CD1c-positive myeloid dendritic cell (primary cell): ENCODE results near the gene TUSC2.
"Not testable (repeated sequence)": the region's sequence is repeated elsewhere in the genome, so short reads cannot be mapped to it uniquely, and the experiment has no call there.

Experiments
- DNase-seq: peaks from one replicate; pipeline ENCODE4 v3.0.0-alpha.2; 2016; ENCODE audit errors: extremely low spot score

Gene TUSC2

DNA sequence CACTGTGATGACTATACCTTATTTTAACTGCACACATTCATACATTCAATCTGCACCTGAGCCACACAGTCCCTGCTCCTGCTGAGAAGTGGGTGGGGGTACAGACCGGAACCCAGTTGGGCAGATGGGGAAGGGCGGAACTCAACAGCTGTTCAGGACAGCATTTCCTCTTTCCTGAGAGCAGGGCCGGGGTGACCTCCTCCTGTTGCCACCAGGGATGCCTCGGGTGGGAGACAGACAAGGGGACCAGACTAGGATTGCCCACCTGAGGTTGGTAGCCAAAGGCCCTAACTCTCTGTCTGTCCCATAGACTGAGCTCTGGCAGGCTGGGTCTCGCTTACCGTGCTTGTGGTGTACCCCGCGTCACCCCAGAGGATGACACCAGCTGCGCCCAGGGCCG, 9.4 kb downstream of the TUSC2 start:
- peak; percentile 51 for DNase-seq

DNA sequence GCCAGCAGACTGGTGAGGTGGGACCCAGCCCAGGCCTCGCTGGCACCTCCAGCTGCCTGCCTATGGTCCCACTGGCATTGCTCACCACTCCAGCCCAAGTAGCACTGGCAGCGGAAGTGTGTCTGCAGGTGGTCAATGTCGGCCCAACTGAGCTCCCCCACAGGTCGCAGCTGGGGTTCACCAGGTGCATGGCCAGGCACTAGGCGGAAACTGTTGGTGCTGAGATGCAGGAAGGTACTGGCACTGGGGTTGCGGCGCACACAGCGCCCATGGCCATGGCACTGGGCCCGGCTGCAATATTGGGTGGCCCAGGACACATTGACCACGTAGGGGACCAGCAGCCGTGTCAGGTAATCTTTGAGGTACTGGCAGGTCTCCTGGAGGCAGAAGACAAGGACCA, 9.9 kb downstream of the TUSC2 start:
- no peak for DNase-seq

DNA sequence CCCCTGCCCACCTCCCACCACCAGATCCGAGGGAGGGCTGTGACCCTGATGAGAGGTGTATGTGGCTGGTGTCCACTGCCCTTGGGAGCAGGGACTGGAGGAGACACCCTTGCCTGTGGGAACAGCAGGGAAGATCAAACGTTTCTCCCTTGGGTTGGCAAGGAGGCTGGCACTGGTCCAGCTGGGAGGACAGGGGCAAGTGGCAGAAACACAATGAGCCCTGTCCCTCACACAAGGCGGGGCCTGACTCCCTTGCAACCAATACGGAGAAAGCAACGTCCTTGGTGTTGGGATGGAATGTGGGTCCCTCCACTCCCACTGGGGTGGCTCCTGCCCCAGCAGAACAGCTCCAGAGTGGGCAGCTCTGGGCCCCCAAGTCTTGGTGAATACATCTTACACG, 10.7 kb downstream of the TUSC2 start:
- no peak for DNase-seq

DNA sequence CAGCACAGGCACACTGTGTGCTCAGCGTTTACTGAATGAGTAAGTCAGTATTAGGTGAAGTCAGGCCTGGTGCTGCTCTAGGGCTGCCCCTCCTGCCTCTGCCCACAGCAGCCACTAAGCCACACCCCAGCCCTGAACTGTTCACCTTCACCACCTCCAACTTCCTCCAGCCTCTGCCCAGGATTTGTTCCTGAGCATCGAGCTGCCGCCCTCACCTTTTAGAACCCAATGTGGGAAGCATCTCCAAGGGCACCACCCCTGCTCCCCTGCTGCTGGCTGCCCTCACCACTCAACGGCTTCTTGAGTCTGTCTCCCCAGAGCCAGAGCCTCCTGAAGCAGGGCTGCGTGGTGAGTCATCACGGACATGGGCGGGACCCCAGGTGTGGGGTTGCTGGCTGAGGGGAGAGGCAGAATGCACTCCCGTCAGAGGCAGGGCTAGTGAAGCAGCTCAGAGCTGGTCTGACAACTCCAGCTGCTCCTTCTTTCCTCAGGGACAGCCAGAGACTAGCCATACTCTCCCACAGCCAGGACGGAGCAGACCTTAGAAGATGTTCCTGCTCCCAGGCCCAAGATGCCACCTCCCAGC, 11.3 kb downstream of the TUSC2 start:
- no peak for DNase-seq

DNA sequence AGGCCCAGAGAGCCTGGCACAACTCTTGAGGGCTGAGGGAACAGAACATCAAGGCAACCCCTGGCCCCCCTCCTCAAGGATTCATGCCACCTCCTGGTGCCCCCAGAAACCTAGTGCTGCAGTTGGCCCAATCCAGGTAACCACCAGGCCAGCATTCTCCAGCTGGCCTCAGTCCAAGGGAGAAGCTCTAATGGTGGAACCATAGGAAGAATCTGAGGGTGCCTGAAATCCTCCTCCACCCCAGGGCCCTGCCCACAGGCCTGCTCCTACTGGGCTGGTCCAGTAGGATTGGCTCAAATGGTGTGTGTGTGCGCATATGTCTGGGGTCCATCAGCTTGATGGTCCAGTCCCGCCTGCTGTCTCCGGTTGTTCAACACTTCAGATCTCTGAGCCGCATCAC, 13.2 kb downstream of the TUSC2 start:
- no peak for DNase-seq

DNA sequence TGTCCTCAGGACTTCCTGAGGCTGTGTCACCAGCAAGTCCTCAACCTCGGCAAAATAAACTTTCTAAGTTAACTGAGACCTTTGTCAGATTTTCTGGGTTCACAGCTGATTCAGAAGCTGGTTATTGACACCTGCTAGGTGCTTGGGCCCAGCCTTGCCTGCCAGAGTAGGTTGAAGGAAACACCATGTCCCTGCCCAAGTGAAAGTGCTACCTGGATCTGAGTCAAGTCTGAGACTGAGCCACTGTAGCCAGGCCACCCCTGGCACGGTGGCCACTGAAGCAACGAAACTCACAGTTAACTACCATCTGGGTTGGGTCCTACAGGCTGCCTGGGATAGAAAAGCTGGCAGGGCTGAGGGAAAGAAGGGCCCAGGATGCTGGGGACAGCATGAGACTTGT, 13.7 kb downstream of the TUSC2 start:
- no peak for DNase-seq

DNA sequence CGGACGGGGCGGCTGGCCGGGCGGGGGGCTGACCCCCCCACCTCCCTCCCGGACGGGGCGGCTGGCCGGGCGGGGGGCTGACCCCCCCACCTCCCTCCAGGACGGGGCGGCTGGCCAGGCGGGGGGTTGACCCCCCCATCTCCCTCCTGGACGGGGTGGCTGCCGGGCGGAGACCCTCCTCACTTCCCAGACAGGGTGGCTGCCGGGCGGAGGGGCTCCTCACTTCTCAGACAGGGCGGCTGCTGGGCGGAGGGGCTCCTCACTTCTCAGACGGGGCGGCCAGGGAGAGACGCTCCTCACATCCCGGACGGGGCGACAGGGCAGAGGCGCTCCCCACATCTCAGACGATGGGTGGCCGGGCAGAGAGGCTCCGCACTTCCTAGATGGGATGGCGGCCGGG, 16.0 kb downstream of the TUSC2 start:
- not testable (repeated sequence) for DNase-seq

DNA sequence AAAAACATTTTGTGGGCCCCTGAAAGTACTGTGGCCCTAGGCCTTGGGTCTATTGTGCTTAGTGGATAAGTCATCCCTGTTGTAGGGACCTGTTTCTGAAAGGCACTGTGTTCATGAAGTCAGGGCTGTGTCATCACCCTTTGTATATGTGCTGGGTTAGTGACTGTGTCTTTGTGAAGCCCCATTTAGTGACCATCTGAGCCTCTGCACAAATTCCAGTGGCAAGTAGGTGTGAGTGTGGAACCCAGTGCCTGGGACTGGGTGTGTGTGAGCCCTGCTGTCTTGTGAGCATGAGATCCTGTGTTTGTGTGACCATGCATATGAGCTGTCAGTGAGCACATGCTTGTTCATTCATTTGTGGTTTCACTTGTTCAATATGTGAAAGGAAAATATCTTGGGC, 23.4 kb downstream of the TUSC2 start:
- DNase-seq: no peak

DNA sequence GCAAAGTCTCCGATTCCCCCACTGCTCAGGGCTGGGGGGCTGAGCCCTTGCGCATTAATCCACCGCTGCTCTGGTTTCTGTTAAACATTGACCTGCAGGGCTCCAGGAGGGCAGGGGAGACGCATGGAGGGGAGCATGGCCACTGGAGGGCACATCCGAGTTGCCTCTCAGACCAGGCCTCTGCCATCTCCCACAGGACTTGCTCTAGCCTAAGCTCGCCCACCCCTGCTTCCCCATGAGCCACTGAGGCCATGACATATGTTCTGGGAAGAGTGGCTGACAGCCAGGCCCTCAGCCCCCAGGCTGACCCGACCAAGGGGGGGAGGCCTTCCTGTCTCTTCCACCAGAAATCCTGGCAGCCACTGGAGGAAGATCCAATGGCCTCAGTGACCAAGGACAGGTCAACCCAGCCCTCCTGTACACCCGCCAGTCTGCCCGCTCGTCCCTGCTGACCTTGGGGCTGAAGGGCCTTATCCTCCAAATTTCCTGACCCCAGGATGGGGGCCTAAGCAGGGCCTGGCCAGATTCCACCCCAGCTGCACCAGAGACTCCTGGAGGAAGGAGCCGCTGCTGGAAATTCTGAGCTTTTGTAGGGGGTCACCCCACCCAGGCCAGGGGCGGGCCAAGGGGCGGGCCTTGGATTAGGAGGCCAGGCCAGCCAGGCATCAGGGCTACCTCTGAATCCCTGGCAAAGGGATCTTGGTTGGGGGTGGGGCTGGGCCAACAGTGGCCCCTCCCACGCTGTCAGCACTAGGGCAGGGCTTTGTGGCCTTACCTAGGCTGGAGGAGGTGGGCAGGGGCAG, 24.8 kb downstream of the TUSC2 start, which contains the start of gene HYAL1:
Gene HYAL1, minus strand, starts transcription at position 562 of the 803 bp plus-strand sequence. CDS start 618 bp downstream, outside the sequence.
- DNase-seq: no peak

DNA sequence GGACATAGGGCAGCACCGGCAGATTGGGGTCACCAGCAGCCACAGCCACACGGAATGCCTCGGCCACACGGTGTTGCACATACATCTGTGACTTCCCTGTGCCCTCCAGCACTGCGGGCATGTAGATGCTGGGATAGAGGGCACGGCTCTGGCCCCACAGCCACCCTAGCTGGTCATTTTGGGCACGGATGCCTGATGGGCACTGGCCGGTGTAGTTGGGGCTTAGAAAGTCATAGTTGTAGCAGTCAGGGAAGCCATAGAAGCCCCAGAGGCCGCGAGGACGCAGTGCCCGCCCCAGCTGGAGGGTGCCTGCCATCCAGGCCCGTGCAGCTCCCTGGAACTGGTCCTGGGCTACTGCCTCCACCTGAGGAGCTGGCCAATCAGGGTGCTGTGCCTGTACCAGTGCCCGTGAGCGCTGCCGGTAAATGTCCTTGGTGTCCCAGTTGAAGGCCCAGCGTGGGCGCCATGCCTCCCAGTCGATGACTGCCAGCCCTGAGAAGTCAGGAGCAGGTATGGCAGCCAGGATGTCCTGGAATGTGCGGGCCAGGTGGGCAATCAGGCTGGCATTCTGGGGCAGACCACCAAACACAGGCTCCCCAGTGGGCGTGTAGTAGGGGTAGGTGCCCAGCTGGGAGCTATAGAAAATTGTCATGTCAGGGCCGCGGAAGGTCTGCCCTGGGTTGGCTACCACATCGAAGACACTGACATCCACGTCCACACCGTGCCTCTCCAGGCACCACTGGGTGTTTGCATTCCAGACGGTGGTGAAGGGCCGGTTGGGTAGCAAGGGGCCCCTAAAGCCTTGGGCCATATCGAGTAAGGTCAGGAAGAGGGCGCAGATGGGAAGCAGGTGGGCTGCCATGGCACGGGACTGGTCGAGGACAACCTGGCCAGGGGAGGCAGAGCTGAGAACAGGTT, 25.7 kb downstream of the TUSC2 start:
- no peak for DNase-seq

DNA sequence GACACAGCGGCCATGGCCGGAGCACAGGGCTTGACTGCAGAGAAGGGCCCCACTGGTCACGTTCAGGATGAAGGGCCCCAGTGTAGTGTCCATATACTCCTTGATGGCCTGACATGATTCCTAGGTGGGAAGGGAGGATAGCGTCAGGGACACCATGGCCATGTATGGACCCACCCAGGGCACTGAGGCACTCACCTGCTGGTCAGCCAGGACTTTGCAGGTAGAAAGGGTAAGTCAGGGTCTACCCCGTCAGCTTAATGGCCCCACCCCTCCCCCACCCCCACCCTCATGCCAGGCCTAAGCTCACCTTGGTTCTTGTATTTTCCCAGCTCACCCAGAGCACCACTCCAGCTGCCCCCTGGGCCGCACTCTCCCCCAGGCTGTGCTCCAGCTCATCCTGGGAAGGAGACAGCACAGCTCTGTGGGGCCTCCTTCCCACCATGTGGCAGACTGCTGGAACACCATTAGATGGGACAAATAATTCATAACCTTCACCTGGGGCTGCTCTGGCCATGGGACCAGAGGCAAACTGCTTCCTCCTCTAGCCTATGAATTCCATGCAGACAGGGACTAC, 27.3 kb downstream of the TUSC2 start:
- DNase-seq: no peak

DNA sequence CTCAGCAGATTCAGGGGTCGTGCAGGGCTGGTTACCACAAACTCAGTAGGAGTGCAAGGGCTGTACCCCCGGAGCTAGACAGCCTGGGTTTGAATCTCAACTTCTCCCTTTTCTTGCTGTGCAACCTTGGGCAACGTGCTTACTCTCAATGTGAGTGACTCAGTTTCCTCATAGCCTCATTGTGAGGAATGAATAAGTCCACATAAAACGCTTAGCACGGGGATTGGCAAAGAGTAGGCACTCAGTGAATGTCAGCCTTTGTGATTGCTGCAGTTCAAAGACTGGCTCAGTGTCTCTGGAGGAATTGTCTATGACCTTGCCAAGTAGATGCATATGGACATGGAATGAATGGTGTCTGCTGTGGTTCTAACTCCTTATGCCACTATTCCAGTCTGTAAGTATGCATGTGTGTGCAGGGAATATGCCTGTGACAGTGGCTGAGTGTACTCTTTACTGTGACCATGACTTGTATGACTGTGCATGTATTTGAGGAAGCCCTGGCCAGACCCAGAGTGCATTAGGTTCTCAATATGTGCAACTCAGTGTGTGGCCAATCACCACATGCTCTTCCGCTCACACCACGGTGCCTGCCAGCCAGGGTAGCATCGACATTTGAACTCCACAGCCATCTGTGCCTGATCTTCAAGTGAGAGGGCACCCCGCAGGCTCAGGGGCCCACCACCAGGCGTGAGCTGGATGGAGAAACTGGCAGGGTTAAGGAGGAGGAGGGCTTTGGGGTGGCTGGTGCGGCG, 27.9 kb downstream of the TUSC2 start:
- peak; percentile 89 for DNase-seq

DNA sequence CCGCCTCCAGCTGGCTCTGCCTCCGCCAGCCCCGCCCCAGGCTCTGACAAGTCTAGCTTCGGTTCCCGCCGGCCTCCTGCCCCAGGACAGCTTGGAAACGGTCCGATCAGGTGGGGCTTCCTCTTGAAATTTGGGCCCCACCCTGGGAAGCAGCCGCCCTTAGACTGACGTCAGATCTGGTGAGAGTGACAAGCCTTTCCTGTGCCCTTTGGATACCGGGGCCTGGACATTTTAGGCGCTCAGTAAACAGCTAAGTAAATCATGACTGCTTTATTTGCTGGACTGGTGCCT, 28.4 kb downstream of the TUSC2 start:
- no peak for DNase-seq

DNA sequence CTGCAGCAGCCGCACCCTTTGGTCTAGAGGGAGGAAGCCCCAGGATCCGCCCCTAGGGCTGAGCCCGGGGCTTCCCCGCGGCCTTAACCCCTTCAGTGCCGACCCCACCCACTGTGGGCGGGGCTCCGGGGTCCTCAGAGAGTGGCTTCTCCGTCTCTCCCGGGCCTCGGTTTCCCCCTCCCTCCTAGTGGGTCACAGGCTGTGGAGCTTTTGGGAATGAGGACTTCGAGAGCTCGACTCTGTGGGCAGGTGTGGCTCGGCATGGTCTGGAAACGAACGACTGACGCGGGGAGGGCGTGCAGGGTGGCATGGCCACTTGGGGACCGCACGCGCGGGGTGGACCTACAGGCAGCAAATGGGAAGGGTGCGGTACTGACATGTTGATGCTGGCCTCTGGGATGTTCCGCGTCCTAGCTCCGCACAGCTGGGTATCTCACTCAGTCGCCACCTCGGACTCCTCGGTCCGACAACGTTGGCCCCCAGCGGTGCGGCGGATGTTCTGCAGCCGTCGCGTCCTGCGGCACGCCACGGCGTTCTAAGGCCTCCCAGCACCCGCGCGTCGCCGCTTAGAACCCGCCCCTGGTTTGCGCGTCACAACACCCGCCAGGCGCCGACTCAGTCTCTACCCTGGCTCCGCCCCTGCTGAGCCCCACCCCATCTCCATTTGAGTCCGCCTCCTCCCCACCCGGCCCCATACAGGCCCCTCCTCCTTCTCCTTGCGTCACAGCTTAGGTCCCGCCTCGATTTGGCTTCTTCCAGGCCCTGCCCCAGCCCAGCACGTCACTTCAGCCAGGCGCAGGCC, 29.0 kb downstream of the TUSC2 start, which contains the start of the genes HYAL3 and NAA80:
Gene HYAL3, minus strand, starts transcription at position 570 of the 802 bp plus-strand sequence. CDS start 3,803 bp downstream, outside the sequence.
Gene NAA80, minus strand, starts transcription at position 570 of the 802 bp plus-strand sequence. CDS start 1,942 bp downstream, outside the sequence.
- DNase-seq: peak; percentile 99

DNA sequence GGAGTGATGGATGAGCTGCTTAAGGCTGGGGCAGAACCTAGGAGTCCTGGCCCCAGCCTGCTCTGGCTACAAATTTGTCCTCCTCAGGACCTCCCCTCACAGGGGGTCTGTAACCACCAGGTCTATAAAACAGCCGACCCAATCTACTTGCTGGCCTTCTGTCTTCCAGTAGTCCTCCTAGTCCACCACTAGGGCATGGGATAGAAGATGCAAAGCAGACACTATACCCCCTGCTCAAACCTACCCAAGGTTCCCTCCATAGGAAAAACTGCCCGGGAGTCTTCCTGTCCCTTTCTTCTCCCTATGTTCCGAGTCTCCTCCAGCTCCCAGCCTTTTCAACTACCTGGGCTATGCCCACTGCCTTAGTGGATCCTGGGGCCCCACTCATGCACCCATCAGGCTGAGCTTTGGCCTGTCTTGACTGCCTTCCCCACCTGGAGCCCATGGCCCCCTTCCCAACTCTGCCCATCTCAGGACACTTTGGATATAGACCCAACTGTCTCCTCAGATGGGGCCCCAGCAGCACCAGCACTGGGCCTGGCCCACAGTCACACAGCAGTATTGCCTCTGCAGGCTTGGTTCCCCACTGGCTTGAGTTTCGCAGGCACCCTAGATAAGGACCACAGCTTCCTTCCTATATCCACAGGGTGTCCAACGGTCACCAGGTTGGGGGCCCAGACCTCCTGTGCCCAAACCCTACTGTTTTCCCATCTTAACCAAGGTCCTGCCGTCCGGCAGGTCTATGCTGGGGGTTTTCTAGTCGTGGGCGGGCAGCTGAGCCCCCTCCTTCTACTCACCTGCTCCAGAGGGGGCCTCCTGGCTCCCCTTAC, 29.9 kb downstream of the TUSC2 start:
- no peak for DNase-seq

DNA sequence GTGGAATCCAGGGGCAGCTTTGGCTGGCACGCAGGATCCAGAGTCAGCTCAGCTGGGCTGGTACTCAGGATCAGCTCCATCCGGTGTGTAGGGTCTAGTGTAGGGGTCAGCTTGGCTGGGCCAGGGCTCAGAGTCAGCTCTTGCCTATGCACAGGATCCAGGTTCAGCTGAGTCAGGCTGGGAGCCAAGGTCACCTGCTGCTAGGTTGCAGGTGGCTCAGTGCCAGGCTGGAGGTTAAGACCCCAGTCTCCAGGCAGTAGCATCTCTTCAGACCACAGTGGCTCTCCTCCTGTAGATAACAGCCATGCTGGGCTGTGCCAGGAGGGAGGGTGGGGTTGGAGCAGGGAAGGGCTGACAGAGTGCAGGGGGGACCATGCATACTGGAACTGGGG, 30.6 kb downstream of the TUSC2 start:
- no peak for DNase-seq

DNA sequence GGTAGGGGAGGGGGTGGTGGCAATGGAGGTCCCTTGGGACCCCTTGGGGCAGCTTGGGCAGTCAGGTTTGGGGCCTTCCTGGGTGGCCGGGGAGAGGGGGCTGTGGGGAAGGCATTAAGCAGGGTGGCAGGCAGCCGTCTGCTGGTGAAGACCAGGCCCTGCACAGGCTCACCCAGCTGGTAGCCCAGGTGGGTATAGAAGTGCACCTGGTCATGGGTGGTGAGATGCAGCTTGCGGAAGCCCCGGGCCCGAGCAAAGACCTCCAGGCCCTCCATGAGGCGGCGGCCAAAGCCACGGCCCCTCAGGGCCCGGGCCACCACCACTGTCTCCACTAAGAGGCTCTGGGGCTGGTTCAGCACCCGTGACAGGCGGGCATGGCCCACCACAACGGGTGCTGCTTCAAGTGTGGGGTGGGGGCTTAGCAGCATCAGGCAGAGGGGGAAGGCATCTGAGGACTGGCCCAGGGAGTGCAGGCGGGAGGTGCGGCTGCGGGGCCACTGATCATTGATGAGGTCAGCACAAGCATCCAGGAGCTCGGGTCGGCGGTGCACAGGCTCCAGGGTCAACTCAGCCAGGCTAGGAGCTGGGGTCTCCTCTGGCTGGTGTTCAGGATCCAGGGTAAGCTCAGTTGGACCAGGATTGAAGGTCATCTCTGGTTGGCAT, 31.2 kb downstream of the TUSC2 start:
- no peak for DNase-seq

DNA sequence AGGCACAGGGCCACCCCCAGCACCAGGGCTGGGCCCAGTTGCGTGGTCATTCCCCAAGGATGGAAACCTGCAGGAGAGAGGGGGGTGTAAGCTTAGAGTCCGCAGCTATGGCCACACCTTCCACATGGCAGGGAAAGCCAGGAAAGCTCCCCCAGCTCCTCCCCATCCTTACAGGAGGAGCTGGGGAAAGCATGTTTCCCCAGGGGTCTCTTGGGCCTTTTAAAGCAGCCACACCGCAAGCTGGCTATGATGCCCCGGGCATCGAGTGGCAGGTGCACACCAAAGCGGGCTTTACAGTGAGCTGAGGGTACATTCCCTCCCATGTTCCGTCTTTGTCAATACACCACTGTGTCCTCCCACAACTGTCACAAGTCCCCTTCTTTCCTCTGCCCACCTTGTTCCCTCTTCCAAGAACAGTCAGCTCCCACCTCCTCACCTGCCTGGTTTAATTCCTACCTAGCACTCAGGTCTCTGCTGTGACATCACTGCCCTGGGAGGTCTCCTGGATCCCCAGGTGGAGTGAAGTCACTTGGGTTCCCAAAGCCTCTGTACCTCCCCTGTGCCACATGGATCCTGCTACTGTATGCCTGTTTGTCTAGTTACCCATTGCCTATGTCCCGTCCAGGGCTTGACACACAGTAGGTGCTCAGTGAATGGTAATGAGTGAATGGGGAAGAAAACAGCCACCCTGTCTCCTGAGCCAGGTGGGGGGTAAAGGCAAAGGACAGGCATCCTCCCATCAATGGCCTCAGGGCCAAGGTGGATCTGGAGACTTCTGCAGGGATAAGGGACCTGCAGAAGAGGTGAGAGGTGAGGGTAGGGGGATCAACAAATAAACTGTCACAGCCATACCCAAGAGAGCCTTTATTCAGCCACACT, 32.2 kb downstream of the TUSC2 start:
- no peak for DNase-seq
